Muscle of leg (tissue), 16 donors: ENCODE results near the gene OR12D2. TPM values are rescaled to one million over a fixed set of nuclear protein-coding genes. Genes with fewer than 3 reads are reported as not detected.
"Not testable (repeated sequence)": the region's sequence is repeated elsewhere in the genome, so short reads cannot be mapped to it uniquely, and the experiment has no call there.

Source experiments
- DNase-seq: peaks from one replicate; pipeline ENCODE4 v3.0.0; 2013
- H3K27ac ChIP-seq: one replicate; pipeline ENCODE4 v1.5.1; 2013; ENCODE audit warnings: mild to moderate bottlenecking, low read length, control low read depth
- H3K27me3 ChIP-seq: one replicate; pipeline ENCODE4 v1.6.1; 2013; ENCODE audit warnings: low read length; ENCODE audit not compliant: control insufficient read depth, insufficient read depth
- H3K36me3 ChIP-seq: one replicate; pipeline ENCODE4 v1.6.1; 2013; ENCODE audit warnings: low read length; ENCODE audit not compliant: control insufficient read depth, insufficient read depth
- H3K4me1 ChIP-seq: one replicate; pipeline ENCODE4 v1.6.1; 2013; ENCODE audit warnings: low read length; ENCODE audit not compliant: control insufficient read depth, insufficient read depth
- H3K4me3 ChIP-seq: one replicate; pipeline ENCODE4 v1.5.1; 2013; ENCODE audit warnings: low read length, control low read depth
- H3K9me3 ChIP-seq: replicated peaks from 2 replicates; pipeline ENCODE4 v1.6.1; 2013; ENCODE audit warnings: low read depth, low read length; ENCODE audit not compliant: control insufficient read depth
- WGBS: methylation state at CpG from one replicate; pipeline ENCODE4 v1.1.5; 2013; ENCODE audit warnings: missing lambda C conversion rate; ENCODE audit not compliant: insufficient coverage; 5-methylcytosine and 5-hydroxymethylcytosine counted together
- long read RNA-seq, 11 donors: transcript quantifications; one replicate each; lab custom pipeline, GENCODE V29; 2026
- polyA plus RNA-seq, 8 donors: library from polyadenylated mRNA; unstranded; fragments of 120-200 nt; gene quantifications; one replicate each; pipeline versions ENCODE4 v1.2.1 to v1.2.3, GENCODE V29; 2013; ENCODE audit warnings: inconsistent platforms in 1 of 8, low replicate concordance in 1 of 8; ENCODE audit not compliant: insufficient read length in 8 of 8, insufficient read depth in 1 of 8
- total RNA-seq: library from RNA; stranded (reverse); fragments of 120-200 nt; gene quantifications from one replicate; pipeline ENCODE4 v1.2.4, GENCODE V29; 2013

Gene OR12D2, protein sequence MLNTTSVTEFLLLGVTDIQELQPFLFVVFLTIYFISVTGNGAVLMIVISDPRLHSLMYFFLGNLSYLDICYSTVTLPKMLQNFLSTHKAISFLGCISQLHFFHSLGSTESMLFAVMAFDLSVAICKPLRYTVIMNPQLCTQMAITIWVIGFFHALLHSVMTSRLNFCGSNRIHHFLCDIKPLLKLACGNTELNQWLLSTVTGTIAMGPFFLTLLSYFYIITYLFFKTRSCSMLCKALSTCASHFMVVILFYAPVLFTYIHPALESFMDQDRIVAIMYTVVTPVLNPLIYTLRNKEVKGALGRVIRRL
- total RNA-seq (not detected), polyA plus RNA-seq (not detected)
- long read RNA-seq, donor 1, result 0 reads
- long read RNA-seq, donor 2, result 0 reads
- long read RNA-seq, donor 3, result 0 reads
- long read RNA-seq, donor 4, result 0 reads
- long read RNA-seq, donor 5, result 0 reads
- long read RNA-seq, donor 6, result 0 reads
- long read RNA-seq, donor 7, result 0 reads
- long read RNA-seq, donor 8, result 0 reads
- long read RNA-seq, donor 9, result 0 reads
- long read RNA-seq, donor 10, result 0 reads
- long read RNA-seq, donor 11, result 0 reads

DNA sequence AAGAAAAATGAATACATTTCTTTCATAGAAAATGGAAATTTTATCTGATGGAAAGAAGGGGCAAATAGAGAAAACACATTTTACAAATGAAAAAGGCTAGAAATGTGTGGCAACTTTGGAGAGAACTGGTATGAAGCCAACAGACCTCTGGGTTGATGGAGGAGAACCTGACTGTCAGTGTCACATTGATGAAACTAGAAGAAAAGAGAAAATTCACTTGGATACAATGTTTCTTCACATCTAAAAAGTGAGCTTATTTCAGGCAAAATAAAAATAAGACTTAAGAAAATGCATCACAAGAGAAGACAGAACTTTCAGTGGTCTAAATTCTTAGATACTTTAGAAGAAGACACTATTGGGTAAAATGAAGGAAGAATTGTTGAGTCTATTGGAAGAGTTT, at the start of gene OR12D2:
Gene OR12D2, plus strand, starts transcription at position 301 of the 400 bp plus-strand sequence. CDS start 1,069 bp downstream, outside the sequence.
- no peak within 1 kb of the TSS for H3K27ac ChIP-seq
- no peaks in the 10 kb centered on the region for H3K27me3 ChIP-seq
- no peaks in the 10 kb centered on the region for H3K9me3 ChIP-seq
- no peaks in the 10 kb centered on the region for H3K36me3 ChIP-seq
- DNase-seq, result no peak
- H3K4me1 ChIP-seq, result no peaks in the 10 kb centered on the region
- H3K4me3 ChIP-seq, result no peak within 1 kb of the TSS

DNA sequence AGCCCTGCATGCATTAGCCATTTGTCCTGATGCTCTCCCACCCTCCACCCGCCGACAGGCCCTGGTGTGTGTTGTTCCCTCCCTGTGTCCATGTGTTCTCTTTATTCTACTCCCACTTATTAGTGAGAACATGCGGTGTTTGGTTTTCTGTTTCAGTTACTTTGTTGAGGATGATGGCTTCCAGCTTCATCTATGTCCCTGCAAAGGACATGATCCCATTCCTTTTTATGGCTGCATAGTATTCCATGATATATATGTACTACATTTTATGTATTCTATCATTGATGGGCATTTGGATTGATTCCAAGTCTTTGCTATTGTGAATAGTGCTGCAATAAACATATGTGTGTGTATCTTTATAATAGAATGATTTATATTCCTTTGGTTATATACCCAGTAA, 46.1 kb upstream of the OR12D2 start:
- not testable (repeated sequence) for H3K27ac ChIP-seq, H3K4me1 ChIP-seq, H3K36me3 ChIP-seq, H3K4me3 ChIP-seq, DNase-seq, H3K9me3 ChIP-seq, H3K27me3 ChIP-seq
- WGBS, result no CpG with 5 or more reads among the region's 3 CpGs

DNA sequence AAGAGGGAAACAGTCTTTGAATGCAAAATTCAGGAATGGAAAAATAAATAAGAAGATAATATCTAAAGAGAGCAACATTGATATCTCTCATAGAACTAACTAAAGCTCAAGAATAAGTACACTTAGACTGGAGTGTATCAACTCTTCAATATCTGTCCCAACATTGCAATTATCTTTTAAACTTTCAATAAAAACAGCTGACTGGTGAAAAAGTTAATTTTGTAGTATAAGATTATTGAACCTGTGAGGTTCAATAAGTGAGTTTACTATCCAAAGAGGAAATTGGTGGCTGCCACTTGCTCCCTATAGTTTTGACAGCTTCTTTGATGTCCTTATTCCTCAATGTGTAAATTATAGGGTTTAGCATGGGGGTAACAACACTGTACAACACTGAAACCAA, 40.5 kb upstream of the OR12D2 start:
- DNase-seq, result no peak
- Histone ChIP-seq H3K27me3 (no peaks in the 10 kb centered on the region), H3K4me3 (no peak overlapping the region), H3K36me3 (no peaks in the 10 kb centered on the region), H3K9me3 (no peaks in the 10 kb centered on the region), H3K27ac (no peak overlapping the region), H3K4me1 (no peaks in the 10 kb centered on the region)

DNA sequence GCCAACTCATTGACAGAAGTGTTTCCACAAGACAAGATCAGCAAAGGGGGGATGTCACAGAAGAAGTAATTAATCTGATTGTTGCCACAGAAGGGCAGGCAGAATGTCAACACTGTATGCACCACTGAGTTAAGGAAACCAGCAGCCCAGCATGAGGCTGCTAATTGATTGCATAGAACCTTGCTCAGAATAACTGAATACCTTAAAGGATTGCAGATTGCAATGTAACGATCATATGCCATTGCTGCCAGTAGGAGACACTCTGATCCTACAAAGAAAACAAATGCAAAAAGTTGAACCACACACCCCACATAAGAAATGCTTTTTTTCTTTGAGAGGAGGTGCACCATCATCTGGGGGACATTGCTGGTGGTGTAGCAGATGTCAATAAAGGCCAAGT, 39.8 kb upstream of the OR12D2 start:
- DNase-seq, result no peak
- H3K36me3 ChIP-seq, result no peaks in the 10 kb centered on the region
- H3K27ac ChIP-seq, result no peak overlapping the region
- H3K27me3 ChIP-seq, result no peaks in the 10 kb centered on the region
- no CpG with 5 or more reads among the region's 1 CpG for WGBS
- H3K4me3 ChIP-seq, result no peak overlapping the region
- H3K4me1 ChIP-seq, result no peaks in the 10 kb centered on the region
- H3K9me3 ChIP-seq, result no peaks in the 10 kb centered on the region

DNA sequence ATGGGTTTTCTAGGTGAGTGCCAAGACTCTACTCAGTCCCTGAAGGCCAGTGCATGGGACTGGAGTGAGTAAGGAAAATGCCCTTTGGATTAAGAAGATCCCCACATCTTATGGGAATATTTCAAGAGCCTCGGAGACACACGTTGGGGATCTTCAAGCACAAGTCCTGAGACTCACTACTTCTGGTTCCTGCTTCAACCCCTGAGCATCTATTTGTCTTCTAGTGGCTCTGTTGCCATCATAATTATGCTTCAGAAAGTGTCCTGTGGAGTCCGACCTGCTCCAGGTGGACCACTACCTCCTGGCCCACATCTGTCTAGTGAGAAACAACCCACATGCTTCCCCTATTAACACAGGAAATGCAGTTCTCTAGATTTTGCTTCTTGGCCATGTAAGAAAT, 26.7 kb upstream of the OR12D2 start, which contains the start of gene OR5V1:
Gene OR5V1, minus strand, starts transcription at position 101 of the 400 bp plus-strand sequence. CDS start 12,670 bp downstream, outside the sequence.
- Histone ChIP-seq H3K4me1 (no peaks in the 10 kb centered on the region), H3K27me3 (no peaks in the 10 kb centered on the region), H3K36me3 (no peaks in the 10 kb centered on the region), H3K4me3 (no peak within 1 kb of the TSS), H3K27ac (no peak within 1 kb of the TSS), H3K9me3 (no peaks in the 10 kb centered on the region)
- no peak for DNase-seq
- WGBS, result 85% methylated on average over 3 of the region's 3 CpGs

DNA sequence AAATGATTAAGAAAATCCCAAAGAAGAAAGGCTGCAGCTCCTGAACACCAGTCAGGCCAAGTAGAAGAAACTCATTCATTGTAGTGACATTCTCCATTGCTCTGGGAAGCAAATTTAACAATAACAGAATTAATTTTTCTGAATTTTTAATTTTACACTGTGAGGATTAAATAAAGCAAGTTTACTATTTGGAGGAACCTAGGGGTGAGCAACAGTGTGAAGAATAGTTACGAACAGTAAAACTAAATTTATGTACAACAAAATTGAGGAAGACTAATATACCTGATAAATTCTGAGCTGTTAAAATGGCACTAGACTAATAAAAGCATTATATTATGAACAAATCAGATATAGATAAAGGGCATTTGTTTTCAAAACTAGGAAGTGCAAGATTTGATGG, 20.2 kb upstream of the OR12D2 start, which contains the start of gene OR12D3:
Gene OR12D3, minus strand, starts transcription at position 101 of the 400 bp plus-strand sequence. Its CDS starts 4 bp downstream, at position 97.
- H3K27me3 ChIP-seq, result no peaks in the 10 kb centered on the region
- no peak for DNase-seq
- no peak within 1 kb of the TSS for H3K4me3 ChIP-seq
- no CpG with 5 or more reads among the region's 1 CpG for WGBS
- H3K36me3 ChIP-seq, result no peaks in the 10 kb centered on the region
- no peaks in the 10 kb centered on the region for H3K9me3 ChIP-seq
- H3K4me1 ChIP-seq, result no peaks in the 10 kb centered on the region
- H3K27ac ChIP-seq, result no peak within 1 kb of the TSS

DNA sequence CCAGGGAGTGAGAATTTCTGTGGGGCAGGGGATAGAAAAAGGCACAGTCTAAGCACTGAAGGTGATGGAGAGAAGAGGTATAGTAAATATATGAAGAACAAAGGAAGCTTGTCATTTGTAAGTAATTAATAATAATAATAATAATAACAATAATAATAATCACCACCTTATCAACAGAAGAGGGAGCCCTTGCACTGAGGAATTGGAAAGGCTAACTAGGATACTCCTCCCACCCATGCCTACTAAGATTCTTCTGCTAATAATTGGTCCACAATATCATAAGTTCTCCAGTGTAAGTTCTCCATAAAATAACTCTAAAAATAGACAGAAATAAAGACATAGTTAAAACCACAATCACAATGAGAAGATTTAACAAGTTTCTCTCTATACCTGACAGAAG, 19.4 kb upstream of the OR12D2 start:
- Histone ChIP-seq H3K9me3 (no peaks in the 10 kb centered on the region), H3K27ac (no peak overlapping the region), H3K4me1 (no peaks in the 10 kb centered on the region), H3K36me3 (no peaks in the 10 kb centered on the region), H3K27me3 (no peaks in the 10 kb centered on the region), H3K4me3 (no peak overlapping the region)
- peak; percentile 3 for DNase-seq

DNA sequence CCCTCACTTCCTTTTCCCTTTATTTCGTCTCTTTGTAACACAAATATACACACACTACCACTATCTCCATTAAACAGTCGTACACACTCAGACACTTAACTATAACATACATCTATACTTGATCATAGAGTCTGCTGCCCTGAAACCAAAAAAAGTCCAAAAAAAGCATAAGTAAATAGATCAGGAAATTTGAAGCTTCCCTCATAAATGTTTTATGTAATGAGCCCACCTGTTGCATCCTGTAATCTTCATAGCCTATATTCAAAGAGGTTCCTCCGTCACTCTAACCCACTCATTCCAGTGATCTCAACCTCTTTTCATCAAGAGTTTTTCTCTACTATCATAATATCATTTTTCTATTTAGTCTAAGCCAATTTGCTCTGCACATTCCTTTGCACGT, 6.9 kb upstream of the OR12D2 start:
- no peak overlapping the region for H3K27ac ChIP-seq
- H3K36me3 ChIP-seq, result no peaks in the 10 kb centered on the region
- H3K4me3 ChIP-seq, result no peak overlapping the region
- no peaks in the 10 kb centered on the region for H3K27me3 ChIP-seq
- H3K4me1 ChIP-seq, result no peaks in the 10 kb centered on the region
- no CpG with 5 or more reads among the region's 4 CpGs for WGBS
- DNase-seq, result no peak
- no peaks in the 10 kb centered on the region for H3K9me3 ChIP-seq

DNA sequence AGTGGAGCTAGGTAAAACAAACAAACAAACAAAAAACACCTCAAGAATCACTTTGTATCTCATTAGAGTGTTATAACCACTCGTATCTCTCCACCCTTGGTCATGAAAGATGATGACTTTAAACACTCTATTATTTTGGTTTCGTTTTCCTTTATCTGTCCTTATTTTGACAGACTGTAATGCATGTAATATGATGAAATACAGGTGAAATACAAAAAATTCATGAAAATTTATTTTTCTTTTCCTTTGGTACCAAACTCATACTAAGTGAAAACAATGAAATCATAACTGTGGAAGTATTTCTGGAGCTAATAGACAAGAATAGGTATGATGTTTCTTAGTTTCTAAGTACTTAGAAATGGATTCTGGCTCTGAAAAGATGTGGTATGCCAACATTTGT, 4.1 kb downstream of the OR12D2 start:
- no peaks in the 10 kb centered on the region for H3K27me3 ChIP-seq
- no peaks in the 10 kb centered on the region for H3K4me1 ChIP-seq
- H3K9me3 ChIP-seq, result no peaks in the 10 kb centered on the region
- no peaks in the 10 kb centered on the region for H3K36me3 ChIP-seq
- DNase-seq, result no peak
- H3K4me3 ChIP-seq, result no peak overlapping the region
- WGBS, result no CpG with 5 or more reads among the region's 2 CpGs
- H3K27ac ChIP-seq, result no peak overlapping the region

DNA sequence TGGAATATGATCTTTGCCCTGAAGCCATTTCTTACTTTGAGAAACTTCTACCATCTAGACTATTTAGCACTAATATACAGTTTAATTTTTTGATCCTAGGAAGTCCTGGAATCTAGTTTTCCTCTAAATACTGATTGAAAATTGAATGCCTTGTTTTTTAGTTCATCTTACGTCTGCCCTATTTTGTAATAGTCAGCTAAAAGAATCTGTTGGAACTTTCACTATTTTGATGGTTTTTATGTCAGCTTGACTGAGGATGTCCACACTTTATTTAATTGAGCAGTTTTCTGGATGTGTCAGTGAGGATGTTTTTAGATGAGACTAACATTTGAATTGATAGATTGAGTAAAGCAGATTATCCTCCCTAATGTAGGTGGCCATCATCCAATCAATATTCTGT, 8.4 kb downstream of the OR12D2 start:
- no peaks in the 10 kb centered on the region for H3K36me3 ChIP-seq
- no CpG with 5 or more reads among the region's 1 CpG for WGBS
- no peaks in the 10 kb centered on the region for H3K9me3 ChIP-seq
- H3K4me1 ChIP-seq, result no peaks in the 10 kb centered on the region
- H3K4me3 ChIP-seq, result no peak overlapping the region
- H3K27me3 ChIP-seq, result no peaks in the 10 kb centered on the region
- no peak overlapping the region for H3K27ac ChIP-seq
- DNase-seq, result no peak
